A549 (cell line): ENCODE data around the gene CNOT2. TPM values are rescaled to one million over a fixed set of nuclear protein-coding genes. Genes with fewer than 3 reads are reported as not detected.

ENCODE experiments used
- ATAC-seq, 2 experiments: fragments of 200-7000 bp in 1 of 2; fragments of >200 bp in 1 of 2; cut with Nextera tagmentation in 1 of 2; cut with Tn5 transposase in 1 of 2; 3 replicates each; pipeline versions ENCODE4 v1.8.0 to v1.9.1; 2018 to 2020; ENCODE audit warnings: mild to moderate bottlenecking in 1 of 2, moderate library complexity in 1 of 2
- CTCF ChIA-PET: fragments of 300-600 bp; sonication (Branson Sonifier 250); formaldehyde crosslinking; extraction: SDS; loops from one replicate; lab custom pipeline; 2021; ENCODE audit warnings: antibody characterized with exemption, inconsistent platforms; lab: Yijun Ruan, JAX
- POLR2A ChIA-PET: fragments of 350-600 bp; formaldehyde crosslinking; extraction: SDS; loops from one replicate; lab custom pipeline; 2021; ENCODE audit warnings: antibody characterized with exemption, inconsistent platforms; lab: Yijun Ruan, JAX
- DNase-seq, 2 experiments: peaks; one replicate each; pipeline versions ENCODE4 v3.0.0 to v3.0.0-alpha.2; 2011 to 2016; ENCODE audit warnings: low read depth in 1 of 2, low spot score in 1 of 2
- FAIRE-seq: peaks from 2 replicates; lab custom pipeline; 2011; peaks lifted over from hg19 to GRCh38; lab: Jason Lieb, UNC
- H3K27ac ChIP-seq, 2 experiments: fragments of >200 bp; sonication (Bioruptor Twin); formaldehyde crosslinking; 3 replicates each; pipeline ENCODE4 v1.5.1; 2016 to 2017
- H3K4me1 ChIP-seq: fragments of >200 bp; sonication (Bioruptor Twin); formaldehyde crosslinking; 3 replicates; pipeline ENCODE4 v1.6.1; 2016
- H3K4me2 ChIP-seq: fragments of >200 bp; sonication (Bioruptor Twin); formaldehyde crosslinking; 3 replicates; pipeline ENCODE4 v1.6.1; 2016
- H3K4me3 ChIP-seq: fragments of >200 bp; sonication (Bioruptor Twin); formaldehyde crosslinking; 3 replicates; pipeline ENCODE4 v1.5.1; 2016
- H3K9me3 ChIP-seq: fragments of >200 bp; sonication (Bioruptor Twin); formaldehyde crosslinking; 3 replicates; pipeline ENCODE4 v1.6.1; 2016
- BHLHE40 ChIP-seq: IDR thresholded peaks from 2 replicates; pipeline ENCODE4 v1.6.1; 2012; ENCODE audit warnings: low read depth, low read length, inconsistent platforms
- CBX2 ChIP-seq: fragments of 200-600 bp; sonication (generic); IDR thresholded peaks from 2 replicates; pipeline ENCODE4 v1.6.1; 2016; ENCODE audit warnings: low read depth, mild to moderate bottlenecking, borderline replicate concordance
- CBX8 ChIP-seq: fragments of 200-600 bp; sonication (generic); IDR thresholded peaks from 2 replicates; pipeline ENCODE4 v1.6.1; 2016
- CEBPB ChIP-seq, 2 experiments: fragments of >200 bp in 1 of 2; sonication (Bioruptor Twin) in 1 of 2; formaldehyde crosslinking in 1 of 2; IDR thresholded peaks; 2 replicates each; pipeline ENCODE4 v1.6.1; 2012 to 2016
- CHD4 ChIP-seq: fragments of 200-600 bp; sonication (generic); IDR thresholded peaks from 2 replicates; pipeline ENCODE4 v1.6.1; 2016; ENCODE audit warnings: antibody characterized with exemption, mild to moderate bottlenecking, borderline replicate concordance
- EHF ChIP-seq: fragments of 250-450 bp; sonication (Bioruptor Pico); IDR thresholded peaks from 2 replicates; pipeline ENCODE4 v1.5.0; 2020; ENCODE audit warnings: mild to moderate bottlenecking
- EHMT2 ChIP-seq: fragments of 200-600 bp; sonication (generic); IDR thresholded peaks from 2 replicates; pipeline ENCODE4 v1.6.1; 2016; ENCODE audit warnings: antibody characterized with exemption, low read depth, mild to moderate bottlenecking, moderate library complexity
- EP300 ChIP-seq, 2 experiments: fragments of >200 bp; sonication (Bioruptor Twin); formaldehyde crosslinking; IDR thresholded peaks; 2 replicates in 1 of 2; 3 replicates in 1 of 2; pipeline ENCODE4 v1.6.1; 2016 to 2017
- FOXS1 ChIP-seq: fragments of 250-450 bp; sonication (Bioruptor Pico); IDR thresholded peaks from 2 replicates; pipeline ENCODE4 v1.5.0; 2020; ENCODE audit warnings: mild to moderate bottlenecking, moderate library complexity
- GATA3 ChIP-seq: IDR thresholded peaks from 2 replicates; pipeline ENCODE4 v1.6.1; 2012; ENCODE audit warnings: borderline replicate concordance
- HOXB13 ChIP-seq: fragments of 250-450 bp; sonication (Bioruptor Pico); IDR thresholded peaks from 2 replicates; pipeline ENCODE4 v1.5.0; 2020; ENCODE audit warnings: low read depth, mild to moderate bottlenecking, moderate library complexity
- HOXB5 ChIP-seq: fragments of 250-450 bp; sonication (Bioruptor Pico); IDR thresholded peaks from 2 replicates; pipeline ENCODE4 v1.5.0; 2020; ENCODE audit warnings: mild to moderate bottlenecking, moderate library complexity
- JUNB ChIP-seq: fragments of >200 bp; sonication (Bioruptor Twin); formaldehyde crosslinking; IDR thresholded peaks from 2 replicates; pipeline ENCODE4 v1.6.1; 2016
- KDM1A ChIP-seq: fragments of 200-600 bp; sonication (generic); IDR thresholded peaks from 2 replicates; pipeline ENCODE4 v1.6.1; 2016; ENCODE audit warnings: low read depth, mild to moderate bottlenecking
- KDM5A ChIP-seq: fragments of 200-600 bp; sonication (generic); IDR thresholded peaks from 2 replicates; pipeline ENCODE4 v1.6.1; 2016; ENCODE audit warnings: antibody characterized with exemption, mild to moderate bottlenecking
- NFE2L2 ChIP-seq: fragments of 150-350 bp; conservative IDR thresholded peaks from 2 replicates; pipeline ENCODE4 v1.6.1; 2014; ENCODE audit warnings: low read length
- NPAS2 ChIP-seq: fragments of 250-450 bp; sonication (Bioruptor Pico); IDR thresholded peaks from 2 replicates; pipeline ENCODE4 v1.8.0; 2022; ENCODE audit warnings: mild to moderate bottlenecking, moderate library complexity, borderline replicate concordance
- PHF8 ChIP-seq: fragments of 200-600 bp; sonication (generic); IDR thresholded peaks from 2 replicates; pipeline ENCODE4 v1.6.1; 2016; ENCODE audit warnings: low read depth, mild to moderate bottlenecking, antibody characterized with exemption, moderate library complexity, borderline replicate concordance
- POLR2A ChIP-seq: IDR thresholded peaks from 2 replicates; pipeline ENCODE4 v1.6.1; 2012; ENCODE audit warnings: mild to moderate bottlenecking, low read length
- POLR2AphosphoS2 ChIP-seq: conservative IDR thresholded peaks from 2 replicates; pipeline ENCODE4 v1.6.1; 2012; ENCODE audit warnings: low read length, improper control_type of control experiment, inconsistent platforms
- RAD21 ChIP-seq, 2 experiments: fragments of >200 bp in 1 of 2; sonication (Bioruptor Twin) in 1 of 2; formaldehyde crosslinking in 1 of 2; IDR thresholded peaks in 1 of 2; conservative IDR thresholded peaks in 1 of 2; 2 replicates in 1 of 2; 3 replicates in 1 of 2; pipeline ENCODE4 v1.6.1; 2012 to 2018; ENCODE audit warnings: inconsistent platforms in 1 of 2
- RARB ChIP-seq: fragments of 250-450 bp; sonication (Bioruptor Pico); IDR thresholded peaks from 2 replicates; pipeline ENCODE4 v1.8.0; 2021; ENCODE audit warnings: mild to moderate bottlenecking, moderate library complexity
- RCOR1 ChIP-seq: fragments of 150-350 bp; IDR thresholded peaks from 2 replicates; pipeline ENCODE4 v1.6.1; 2014; ENCODE audit warnings: antibody characterized with exemption, low read length, low read depth
- RNF2 ChIP-seq: fragments of 200-600 bp; sonication (generic); IDR thresholded peaks from 2 replicates; pipeline ENCODE4 v1.6.1; 2016; ENCODE audit warnings: low read depth, mild to moderate bottlenecking, antibody characterized with exemption, moderate library complexity, borderline replicate concordance
- TFCP2L1 ChIP-seq: fragments of 250-450 bp; sonication (Bioruptor Pico); IDR thresholded peaks from 2 replicates; pipeline ENCODE4 v1.5.0; 2021; ENCODE audit warnings: mild to moderate bottlenecking
- ZC3H11A ChIP-seq: fragments of 450-650 bp; IDR thresholded peaks from 2 replicates; pipeline ENCODE4 v1.6.1; 2014; ENCODE audit warnings: antibody characterized with exemption, mild to moderate bottlenecking
- WGBS: methylation state at CpG from one replicate; pipeline ENCODE4 v1.1.6; 2017; ENCODE audit errors: missing lambda C conversion rate; 5-methylcytosine and 5-hydroxymethylcytosine counted together
- polyA minus RNA-seq: library from RNA; depleted of rRNA, polyadenylated mRNA; stranded (reverse); fragments of >200 nt; gene quantifications from 2 replicates; pipeline ENCODE4 v1.2.3, GENCODE V29; 2011; rRNA and poly(A)+ RNA removed
- polyA plus RNA-seq, 4 experiments: library from polyadenylated mRNA; depleted of rRNA in 3 of 4; stranded (reverse); fragments of >200 nt; fragmentation: RNase III in 1 of 4; extraction: RNeasy Plus Mini Kit Qiagen cat#74134 plus additional on column Dnase treatment in 1 of 4; gene quantifications; 2 replicates in 3 of 4; 3 replicates in 1 of 4; pipeline ENCODE4 v1.2.3, GENCODE V29; 2011 to 2017
- TF ChIP-seq, protein P1 (sequence below): fragments of >200 bp; sonication (Bioruptor Twin); formaldehyde crosslinking; IDR thresholded peaks from 3 replicates; pipeline ENCODE4 v1.5.1; 2016
- TF ChIP-seq, protein P2 (sequence below): fragments of 450-650 bp; IDR thresholded peaks from 2 replicates; pipeline ENCODE4 v1.6.1; 2014; ENCODE audit warnings: antibody characterized with exemption
- TF ChIP-seq, protein P3 (sequence below): fragments of 250-450 bp; sonication (Bioruptor Pico); IDR thresholded peaks from 2 replicates; pipeline ENCODE4 v1.5.0; 2021; ENCODE audit warnings: mild to moderate bottlenecking, moderate library complexity, borderline replicate concordance
- TF ChIP-seq, protein P4 (sequence below): fragments of 250-450 bp; sonication (Bioruptor Pico); IDR thresholded peaks from 2 replicates; pipeline ENCODE4 v1.5.0; 2020; ENCODE audit warnings: low read depth, mild to moderate bottlenecking, moderate library complexity
- TF ChIP-seq, protein P5 (sequence below): fragments of >200 bp; sonication (Bioruptor Twin); formaldehyde crosslinking; IDR thresholded peaks from 3 replicates; pipeline ENCODE4 v1.6.1; 2016

CNOT2 gene, protein sequence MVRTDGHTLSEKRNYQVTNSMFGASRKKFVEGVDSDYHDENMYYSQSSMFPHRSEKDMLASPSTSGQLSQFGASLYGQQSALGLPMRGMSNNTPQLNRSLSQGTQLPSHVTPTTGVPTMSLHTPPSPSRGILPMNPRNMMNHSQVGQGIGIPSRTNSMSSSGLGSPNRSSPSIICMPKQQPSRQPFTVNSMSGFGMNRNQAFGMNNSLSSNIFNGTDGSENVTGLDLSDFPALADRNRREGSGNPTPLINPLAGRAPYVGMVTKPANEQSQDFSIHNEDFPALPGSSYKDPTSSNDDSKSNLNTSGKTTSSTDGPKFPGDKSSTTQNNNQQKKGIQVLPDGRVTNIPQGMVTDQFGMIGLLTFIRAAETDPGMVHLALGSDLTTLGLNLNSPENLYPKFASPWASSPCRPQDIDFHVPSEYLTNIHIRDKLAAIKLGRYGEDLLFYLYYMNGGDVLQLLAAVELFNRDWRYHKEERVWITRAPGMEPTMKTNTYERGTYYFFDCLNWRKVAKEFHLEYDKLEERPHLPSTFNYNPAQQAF
- polyA plus RNA-seq (2011; rRNA removed), result 99.1 and 105 TPM in 2 replicates
- 41.5 and 41.7 TPM in 2 replicates for polyA plus RNA-seq (2012; cell fraction: cytosol; rRNA removed)
- polyA plus RNA-seq (2012; cell fraction: nucleus; rRNA removed), result 25.6 and 37.8 TPM in 2 replicates
- polyA plus RNA-seq (2017; fragmentation: RNase III; extraction: RNeasy Plus Mini Kit Qiagen cat#74134 plus additional on column Dnase treatment), result 87.2 to 90.6 TPM (median 87.7 TPM) in 3 replicates
- polyA minus RNA-seq, result 155 and 175 TPM in 2 replicates

DNA sequence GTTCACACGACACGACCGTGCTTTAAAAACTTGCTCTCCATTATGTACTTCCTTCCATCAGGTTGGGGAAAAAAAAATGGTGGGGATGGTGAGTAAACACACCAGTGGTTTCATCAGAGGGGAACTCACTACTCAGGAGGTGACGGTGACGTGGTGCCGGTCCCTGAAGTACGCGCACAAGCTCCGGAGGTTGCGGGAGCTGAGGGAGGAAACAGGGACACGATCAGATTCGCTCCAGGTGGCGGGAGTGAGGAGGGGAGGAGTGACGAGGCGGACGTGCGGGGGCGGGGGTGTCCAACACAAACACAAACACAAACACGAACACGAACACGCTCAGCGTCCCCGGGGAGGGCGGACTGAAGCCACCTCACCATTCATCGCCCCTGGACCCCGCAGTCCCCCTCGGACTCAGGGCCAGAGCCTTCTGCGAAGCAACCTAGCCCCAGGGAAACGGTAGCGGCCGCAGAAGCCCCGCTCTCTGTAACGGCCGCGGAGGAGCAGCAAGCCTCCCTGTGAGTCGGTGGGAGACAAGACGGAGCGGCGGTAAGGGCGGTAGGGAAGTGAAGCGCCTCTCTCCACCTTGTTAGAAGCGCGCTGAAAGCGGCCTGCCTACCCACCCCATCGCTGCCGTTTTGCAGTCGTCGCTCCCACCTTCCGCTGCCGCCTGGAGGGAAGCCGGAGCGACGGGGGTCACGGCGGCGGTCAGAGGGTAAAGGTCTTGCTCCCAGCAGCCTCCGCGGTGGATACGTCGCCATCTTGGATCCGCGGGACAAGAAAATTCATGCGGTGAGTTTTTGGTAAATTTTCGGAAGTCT is at the start of gene CNOT2:
Gene CNOT2 (plus strand): TSS at position 739 of the 815 bp plus-strand sequence. CDS start 34,794 bp downstream, outside the sequence.
- Histone ChIP-seq H3K4me3 (peak within 1 kb of the TSS; percentile 71), H3K4me2 (peak within 1 kb of the TSS; percentile 82), H3K4me1 (peaks cover 29% of the 10 kb centered on the region; the same call in 2 of the 3 replicates), H3K9me3 (no peaks in the 10 kb centered on the region), H3K27ac (peak within 1 kb of the TSS; percentile 86 to 97)
- POLR2A ChIA-PET, result interaction anchor here (0.7 kb wide), 1 partner anchor 37 kb away, joined by 3 read pairs; no protein-coding TSS in a partner anchor
- ATAC-seq (peak; percentile 91 to 93), DNase-seq (peak; percentile 77 to 94), FAIRE-seq (no peak)
- CTCF ChIA-PET, result no interaction called here
- WGBS, result under 1% methylated on average over 47 of the region's 64 CpGs
- TF ChIP-seq CHD4 (no peak), TFCP2L1 (CRISPR knock-in tag) (peak; percentile 76; the same call in 1 of the 2 replicates), EHMT2 (no peak), RARB (CRISPR knock-in tag) (0 out of 2 replicates have a peak, but pooled peaks have one; percentile 70), RNF2 (no peak), EHF (0 out of 2 replicates have a peak, but pooled peaks have one; percentile 34), CBX8 (no peak), KDM5A (no peak), EP300 (IDR thresholded peaks at IDR 0.05) (no peak), NFE2L2 (no peak), CBX2 (no peak), JUNB (no peak), RAD21 (conservative IDR thresholded peaks at IDR 0.05 in 1 of 2, IDR thresholded peaks at IDR 0.05 in 1 of 2) (no peak), FOXS1 (CRISPR knock-in tag) (0 out of 2 replicates have a peak, but pooled peaks have one; percentile 5), HOXB5 (no peak), NPAS2 (no peak), KDM1A (no peak), POLR2A (peak; percentile 70), PHF8 (peak; percentile 94), BHLHE40 (no peak), HOXB13 (no peak), GATA3 (no peak), CEBPB (IDR thresholded peaks at IDR 0.05) (0 out of 4 replicates have a peak, but pooled peaks of 1 of the 2 experiments have one; percentile 26), POLR2AphosphoS2 (no peak), ZC3H11A (no peak; the same call in 1 of the 2 replicates), RCOR1 (no peak)
- TF ChIP-seq, protein P1, sequence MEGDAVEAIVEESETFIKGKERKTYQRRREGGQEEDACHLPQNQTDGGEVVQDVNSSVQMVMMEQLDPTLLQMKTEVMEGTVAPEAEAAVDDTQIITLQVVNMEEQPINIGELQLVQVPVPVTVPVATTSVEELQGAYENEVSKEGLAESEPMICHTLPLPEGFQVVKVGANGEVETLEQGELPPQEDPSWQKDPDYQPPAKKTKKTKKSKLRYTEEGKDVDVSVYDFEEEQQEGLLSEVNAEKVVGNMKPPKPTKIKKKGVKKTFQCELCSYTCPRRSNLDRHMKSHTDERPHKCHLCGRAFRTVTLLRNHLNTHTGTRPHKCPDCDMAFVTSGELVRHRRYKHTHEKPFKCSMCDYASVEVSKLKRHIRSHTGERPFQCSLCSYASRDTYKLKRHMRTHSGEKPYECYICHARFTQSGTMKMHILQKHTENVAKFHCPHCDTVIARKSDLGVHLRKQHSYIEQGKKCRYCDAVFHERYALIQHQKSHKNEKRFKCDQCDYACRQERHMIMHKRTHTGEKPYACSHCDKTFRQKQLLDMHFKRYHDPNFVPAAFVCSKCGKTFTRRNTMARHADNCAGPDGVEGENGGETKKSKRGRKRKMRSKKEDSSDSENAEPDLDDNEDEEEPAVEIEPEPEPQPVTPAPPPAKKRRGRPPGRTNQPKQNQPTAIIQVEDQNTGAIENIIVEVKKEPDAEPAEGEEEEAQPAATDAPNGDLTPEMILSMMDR, result no peak
- TF ChIP-seq, protein P2, sequence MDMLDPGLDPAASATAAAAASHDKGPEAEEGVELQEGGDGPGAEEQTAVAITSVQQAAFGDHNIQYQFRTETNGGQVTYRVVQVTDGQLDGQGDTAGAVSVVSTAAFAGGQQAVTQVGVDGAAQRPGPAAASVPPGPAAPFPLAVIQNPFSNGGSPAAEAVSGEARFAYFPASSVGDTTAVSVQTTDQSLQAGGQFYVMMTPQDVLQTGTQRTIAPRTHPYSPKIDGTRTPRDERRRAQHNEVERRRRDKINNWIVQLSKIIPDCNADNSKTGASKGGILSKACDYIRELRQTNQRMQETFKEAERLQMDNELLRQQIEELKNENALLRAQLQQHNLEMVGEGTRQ, result no peak
- TF ChIP-seq, protein P3, sequence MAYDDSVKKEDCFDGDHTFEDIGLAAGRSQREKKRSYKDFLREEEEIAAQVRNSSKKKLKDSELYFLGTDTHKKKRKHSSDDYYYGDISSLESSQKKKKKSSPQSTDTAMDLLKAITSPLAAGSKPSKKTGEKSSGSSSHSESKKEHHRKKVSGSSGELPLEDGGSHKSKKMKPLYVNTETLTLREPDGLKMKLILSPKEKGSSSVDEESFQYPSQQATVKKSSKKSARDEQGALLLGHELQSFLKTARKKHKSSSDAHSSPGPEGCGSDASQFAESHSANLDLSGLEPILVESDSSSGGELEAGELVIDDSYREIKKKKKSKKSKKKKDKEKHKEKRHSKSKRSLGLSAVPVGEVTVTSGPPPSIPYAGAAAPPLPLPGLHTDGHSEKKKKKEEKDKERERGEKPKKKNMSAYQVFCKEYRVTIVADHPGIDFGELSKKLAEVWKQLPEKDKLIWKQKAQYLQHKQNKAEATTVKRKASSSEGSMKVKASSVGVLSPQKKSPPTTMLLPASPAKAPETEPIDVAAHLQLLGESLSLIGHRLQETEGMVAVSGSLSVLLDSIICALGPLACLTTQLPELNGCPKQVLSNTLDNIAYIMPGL (CRISPR knock-in tag), result no peak
- TF ChIP-seq, protein P4, sequence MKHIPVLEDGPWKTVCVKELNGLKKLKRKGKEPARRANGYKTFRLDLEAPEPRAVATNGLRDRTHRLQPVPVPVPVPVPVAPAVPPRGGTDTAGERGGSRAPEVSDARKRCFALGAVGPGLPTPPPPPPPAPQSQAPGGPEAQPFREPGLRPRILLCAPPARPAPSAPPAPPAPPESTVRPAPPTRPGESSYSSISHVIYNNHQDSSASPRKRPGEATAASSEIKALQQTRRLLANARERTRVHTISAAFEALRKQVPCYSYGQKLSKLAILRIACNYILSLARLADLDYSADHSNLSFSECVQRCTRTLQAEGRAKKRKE, result no peak
- TF ChIP-seq, protein P5, sequence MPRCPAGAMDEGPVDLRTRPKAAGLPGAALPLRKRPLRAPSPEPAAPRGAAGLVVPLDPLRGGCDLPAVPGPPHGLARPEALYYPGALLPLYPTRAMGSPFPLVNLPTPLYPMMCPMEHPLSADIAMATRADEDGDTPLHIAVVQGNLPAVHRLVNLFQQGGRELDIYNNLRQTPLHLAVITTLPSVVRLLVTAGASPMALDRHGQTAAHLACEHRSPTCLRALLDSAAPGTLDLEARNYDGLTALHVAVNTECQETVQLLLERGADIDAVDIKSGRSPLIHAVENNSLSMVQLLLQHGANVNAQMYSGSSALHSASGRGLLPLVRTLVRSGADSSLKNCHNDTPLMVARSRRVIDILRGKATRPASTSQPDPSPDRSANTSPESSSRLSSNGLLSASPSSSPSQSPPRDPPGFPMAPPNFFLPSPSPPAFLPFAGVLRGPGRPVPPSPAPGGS, result peak; percentile 63; the same call in 1 of the 3 replicates
